K562 (cell line): ENCODE data around the gene FAAP100. TPM values are rescaled to one million over a fixed set of nuclear protein-coding genes. Genes with fewer than 3 reads are reported as not detected.

Experiments
- ESRRB ChIP-seq: fragments of 250-450 bp; sonication (Bioruptor Pico); IDR thresholded peaks from 2 replicates; pipeline ENCODE4 v1.5.0; 2020; ENCODE audit warnings: mild to moderate bottlenecking, moderate library complexity, borderline replicate concordance
- POLR2AphosphoS2 ChIP-seq: IDR thresholded peaks from 2 replicates; pipeline ENCODE4 v1.6.1; 2012; ENCODE audit warnings: low read length, improper control_type of control experiment
- ZNF165 ChIP-seq: fragments of 250-450 bp; sonication (Bioruptor Pico); IDR thresholded peaks from 2 replicates; pipeline ENCODE4 v1.4.0; 2020; ENCODE audit warnings: borderline replicate concordance
- ZNF431 ChIP-seq: sonication (generic); formaldehyde crosslinking; IDR thresholded peaks from 2 replicates; pipeline ENCODE4 v1.8.0; 2022; ENCODE audit warnings: mild to moderate bottlenecking, missing genetic modification reagents
- polyA plus RNA-seq, 8 experiments: library from polyadenylated mRNA; depleted of rRNA in 4 of 8; stranded (reverse) in 5 of 8; unstranded in 3 of 8; fragments of >200 nt; fragmentation: Nextera tagmentation in 2 of 8; fragmentation: Illumina TruSeq in 1 of 8; extraction: Ambion mirVana in 2 of 8; extraction: Trizol in 1 of 8; gene quantifications; 2 replicates each; pipeline versions ENCODE4 v1.2.1 to v1.2.3, GENCODE V29; 2011 to 2014; ENCODE audit warnings: inconsistent platforms in 1 of 8, missing spikeins in 1 of 8
- total RNA-seq, 7 experiments: library from RNA; depleted of rRNA in 6 of 7; stranded (reverse); fragments of >200 nt in 6 of 7; fragmentation: Illumina TruSeq in 2 of 7; extraction: Trizol in 2 of 7; gene quantifications; 2 replicates each; pipeline versions ENCODE4 v1.2.1 to v1.2.3, GENCODE V29; 2011 to 2021; ENCODE audit warnings: low replicate concordance in 1 of 7
- TF ChIP-seq, protein P1 (sequence below): fragments of 250-450 bp; sonication (Bioruptor Pico); IDR thresholded peaks from 2 replicates; pipeline ENCODE4 v1.4.0; 2020; ENCODE audit warnings: mild to moderate bottlenecking, moderate library complexity, borderline replicate concordance
- TF ChIP-seq, protein P2 (sequence below): sonication (generic); formaldehyde crosslinking; IDR thresholded peaks from 2 replicates; pipeline ENCODE4 v1.8.0; 2023; ENCODE audit warnings: mild to moderate bottlenecking, missing genetic modification reagents

FAAP100 gene
- total and polyA plus RNA-seq, 9 of the 15 experiments (the other 6 are each of a cell fraction or from before 2014, with no cell fraction given): 0.31 to 51.2 (median 12.6) TPM

DNA sequence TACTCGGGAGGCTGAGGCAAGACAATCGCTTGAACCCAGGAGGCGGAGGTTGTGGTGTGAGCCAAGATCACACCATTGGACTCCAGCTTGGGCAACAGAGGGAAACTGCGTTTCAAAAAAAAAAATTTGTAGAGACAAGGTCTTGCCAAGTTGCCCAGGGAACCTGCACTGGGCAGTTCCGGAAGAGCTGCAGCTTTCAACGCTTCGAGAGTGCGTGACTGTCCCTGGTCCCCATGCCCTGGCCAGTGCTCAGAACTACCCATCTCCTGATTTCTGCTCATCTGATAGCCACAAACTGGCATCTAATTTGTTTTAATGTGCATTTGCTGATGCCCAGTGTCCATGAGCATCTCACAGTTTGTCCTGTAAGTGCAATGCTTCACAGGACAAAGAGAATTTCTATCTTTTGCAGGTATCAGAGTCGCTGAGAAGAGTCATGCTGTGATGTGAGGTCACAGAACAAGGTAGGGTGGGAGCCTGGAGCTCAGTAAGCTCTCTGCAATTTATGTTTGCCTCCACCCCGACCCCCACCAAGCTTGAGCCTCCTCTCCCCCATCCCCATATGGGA lies 43.4 kb downstream of the FAAP100 start (continued):
- TF ChIP-seq, protein P1, sequence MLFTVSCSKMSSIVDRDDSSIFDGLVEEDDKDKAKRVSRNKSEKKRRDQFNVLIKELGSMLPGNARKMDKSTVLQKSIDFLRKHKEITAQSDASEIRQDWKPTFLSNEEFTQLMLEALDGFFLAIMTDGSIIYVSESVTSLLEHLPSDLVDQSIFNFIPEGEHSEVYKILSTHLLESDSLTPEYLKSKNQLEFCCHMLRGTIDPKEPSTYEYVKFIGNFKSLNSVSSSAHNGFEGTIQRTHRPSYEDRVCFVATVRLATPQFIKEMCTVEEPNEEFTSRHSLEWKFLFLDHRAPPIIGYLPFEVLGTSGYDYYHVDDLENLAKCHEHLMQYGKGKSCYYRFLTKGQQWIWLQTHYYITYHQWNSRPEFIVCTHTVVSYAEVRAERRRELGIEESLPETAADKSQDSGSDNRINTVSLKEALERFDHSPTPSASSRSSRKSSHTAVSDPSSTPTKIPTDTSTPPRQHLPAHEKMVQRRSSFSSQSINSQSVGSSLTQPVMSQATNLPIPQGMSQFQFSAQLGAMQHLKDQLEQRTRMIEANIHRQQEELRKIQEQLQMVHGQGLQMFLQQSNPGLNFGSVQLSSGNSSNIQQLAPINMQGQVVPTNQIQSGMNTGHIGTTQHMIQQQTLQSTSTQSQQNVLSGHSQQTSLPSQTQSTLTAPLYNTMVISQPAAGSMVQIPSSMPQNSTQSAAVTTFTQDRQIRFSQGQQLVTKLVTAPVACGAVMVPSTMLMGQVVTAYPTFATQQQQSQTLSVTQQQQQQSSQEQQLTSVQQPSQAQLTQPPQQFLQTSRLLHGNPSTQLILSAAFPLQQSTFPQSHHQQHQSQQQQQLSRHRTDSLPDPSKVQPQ (CRISPR knock-in tag): no peak
- TF ChIP-seq, protein P2, sequence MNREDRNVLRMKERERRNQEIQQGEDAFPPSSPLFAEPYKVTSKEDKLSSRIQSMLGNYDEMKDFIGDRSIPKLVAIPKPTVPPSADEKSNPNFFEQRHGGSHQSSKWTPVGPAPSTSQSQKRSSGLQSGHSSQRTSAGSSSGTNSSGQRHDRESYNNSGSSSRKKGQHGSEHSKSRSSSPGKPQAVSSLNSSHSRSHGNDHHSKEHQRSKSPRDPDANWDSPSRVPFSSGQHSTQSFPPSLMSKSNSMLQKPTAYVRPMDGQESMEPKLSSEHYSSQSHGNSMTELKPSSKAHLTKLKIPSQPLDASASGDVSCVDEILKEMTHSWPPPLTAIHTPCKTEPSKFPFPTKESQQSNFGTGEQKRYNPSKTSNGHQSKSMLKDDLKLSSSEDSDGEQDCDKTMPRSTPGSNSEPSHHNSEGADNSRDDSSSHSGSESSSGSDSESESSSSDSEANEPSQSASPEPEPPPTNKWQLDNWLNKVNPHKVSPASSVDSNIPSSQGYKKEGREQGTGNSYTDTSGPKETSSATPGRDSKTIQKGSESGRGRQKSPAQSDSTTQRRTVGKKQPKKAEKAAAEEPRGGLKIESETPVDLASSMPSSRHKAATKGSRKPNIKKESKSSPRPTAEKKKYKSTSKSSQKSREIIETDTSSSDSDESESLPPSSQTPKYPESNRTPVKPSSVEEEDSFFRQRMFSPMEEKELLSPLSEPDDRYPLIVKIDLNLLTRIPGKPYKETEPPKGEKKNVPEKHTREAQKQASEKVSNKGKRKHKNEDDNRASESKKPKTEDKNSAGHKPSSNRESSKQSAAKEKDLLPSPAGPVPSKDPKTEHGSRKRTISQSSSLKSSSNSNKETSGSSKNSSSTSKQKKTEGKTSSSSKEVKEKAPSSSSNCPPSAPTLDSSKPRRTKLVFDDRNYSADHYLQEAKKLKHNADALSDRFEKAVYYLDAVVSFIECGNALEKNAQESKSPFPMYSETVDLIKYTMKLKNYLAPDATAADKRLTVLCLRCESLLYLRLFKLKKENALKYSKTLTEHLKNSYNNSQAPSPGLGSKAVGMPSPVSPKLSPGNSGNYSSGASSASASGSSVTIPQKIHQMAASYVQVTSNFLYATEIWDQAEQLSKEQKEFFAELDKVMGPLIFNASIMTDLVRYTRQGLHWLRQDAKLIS (CRISPR knock-in tag): peak; percentile 64; the same call in 1 of the 2 replicates
- TF ChIP-seq ZNF431 (CRISPR knock-in tag): 0 out of 2 replicates have a peak, but pooled peaks have one; percentile 42
- TF ChIP-seq POLR2AphosphoS2: no peak
- TF ChIP-seq ESRRB (CRISPR knock-in tag): no peak
- TF ChIP-seq ZNF165 (CRISPR knock-in tag): no peak
